Measurements from ENCODE around the gene PRKAR1B.
"Not testable (repeated sequence)": the region's sequence is repeated elsewhere in the genome, so short reads cannot be mapped to it uniquely, and the experiment has no call there.

The PRKAR1B gene

DNA sequence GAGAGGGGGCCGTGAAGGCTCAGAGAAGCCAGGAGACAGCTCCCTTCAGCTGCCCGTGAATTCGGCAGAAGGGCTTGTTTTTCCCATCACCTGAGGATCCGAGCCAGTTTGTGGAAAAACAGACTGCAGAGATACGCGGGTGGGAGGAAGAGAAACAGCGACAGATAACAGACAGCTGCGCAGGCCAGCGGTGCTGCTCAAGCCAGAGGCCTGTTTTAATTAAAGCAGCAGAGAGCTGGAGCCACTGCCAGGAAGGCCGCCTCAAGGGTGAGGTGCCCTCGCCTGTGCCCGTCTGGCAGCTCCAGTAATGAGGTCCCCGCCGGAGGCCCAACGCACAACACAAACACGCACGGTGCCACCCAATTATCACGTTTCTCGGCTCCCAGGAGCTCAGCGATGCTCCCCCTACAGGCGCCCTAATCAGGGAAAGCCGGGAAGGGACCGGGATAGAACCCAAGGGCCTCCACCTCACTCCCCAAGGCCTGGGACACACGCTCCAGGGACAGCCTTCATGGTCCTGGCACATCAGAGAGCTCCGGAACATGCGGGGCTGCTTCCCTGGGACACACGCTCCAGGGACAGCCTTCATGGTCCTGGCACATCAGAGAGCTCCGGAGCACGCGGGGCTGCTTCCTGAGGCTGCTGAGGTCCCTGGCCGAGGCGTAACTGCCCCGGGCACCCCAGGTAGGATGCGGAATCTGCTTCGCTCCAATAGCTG is 61.2 kb downstream of the PRKAR1B start:
- no peak for DNase-seq

DNA sequence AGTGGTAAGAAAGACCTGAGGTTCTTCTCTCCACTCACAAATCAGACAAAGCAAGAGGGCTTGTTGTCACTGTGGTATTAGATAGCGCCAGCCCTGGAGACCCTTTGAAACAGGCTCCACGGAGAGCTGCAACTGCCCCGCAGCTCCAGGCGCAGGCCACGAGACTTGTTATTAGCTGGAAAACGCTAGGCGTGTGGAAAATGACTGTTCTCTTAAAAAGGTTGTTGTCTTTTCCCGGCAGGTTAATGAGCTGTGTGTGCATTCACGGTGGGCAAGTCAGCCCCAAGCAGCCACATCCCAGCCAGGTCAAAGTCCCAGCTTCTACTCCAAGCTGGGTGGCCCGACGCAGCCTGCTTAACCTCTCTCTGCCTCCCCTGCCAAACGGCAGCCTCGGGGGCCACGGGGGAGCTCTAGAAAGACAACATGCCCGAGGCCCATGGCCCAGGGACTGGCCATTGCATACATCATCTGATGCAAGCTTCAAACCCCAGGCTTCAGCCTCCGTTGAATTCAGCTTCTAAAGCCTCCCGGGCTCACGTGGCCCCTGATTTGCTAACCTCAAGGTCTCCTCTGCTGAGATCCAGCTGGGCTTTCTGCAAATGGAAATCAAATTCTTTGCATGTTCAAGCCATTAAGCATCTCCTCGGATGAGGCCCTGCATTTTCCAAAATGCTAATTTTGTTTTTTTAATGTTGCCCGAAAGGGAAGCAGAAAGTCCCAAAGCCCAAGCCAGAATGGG is 61.9 kb downstream of the PRKAR1B start:
- no peak for DNase-seq

DNA sequence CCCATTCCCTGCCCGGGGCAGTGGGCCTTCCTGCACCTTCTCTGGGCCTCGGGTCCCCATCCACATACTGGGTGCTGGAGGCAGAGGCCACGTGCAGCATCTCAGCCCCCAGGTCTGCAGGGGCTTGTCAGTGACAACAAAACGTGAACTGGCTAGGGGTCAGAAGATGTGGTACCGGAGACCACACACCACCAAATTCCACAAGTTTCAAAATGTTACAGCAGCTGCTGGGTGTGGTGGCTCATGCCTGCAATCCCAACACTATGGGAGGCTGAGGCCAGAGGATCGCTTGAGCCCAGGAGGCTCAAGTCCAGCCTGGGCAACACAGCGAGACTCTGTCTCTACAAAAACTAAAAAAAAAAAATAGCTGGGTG is 62.7 kb downstream of the PRKAR1B start:
- no peak for DNase-seq

DNA sequence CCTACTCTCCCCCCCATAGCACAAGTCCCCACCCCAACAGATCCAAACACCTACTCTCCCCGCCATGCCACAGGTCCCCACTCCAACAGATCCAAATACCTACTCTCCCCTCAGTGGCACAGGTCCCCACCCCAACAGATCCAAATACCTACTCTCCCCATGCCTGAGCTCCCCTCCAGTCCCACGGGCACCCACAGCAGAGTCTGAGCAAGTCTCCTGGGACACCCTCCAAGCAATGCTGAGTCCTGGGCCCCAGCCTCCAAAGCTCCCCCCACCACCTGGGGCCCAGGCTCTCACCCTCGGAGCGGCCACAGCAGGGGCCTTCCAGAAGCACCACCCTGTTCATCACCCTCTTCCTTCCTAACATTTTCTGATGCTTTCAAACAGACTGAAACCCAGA is 64.5 kb downstream of the PRKAR1B start:
- DNase-seq: no peak

- DNase-seq: no peak
Measured at GRCh38 chr7:659996-660395, 67.1 kb downstream of the PRKAR1B start.

DNA sequence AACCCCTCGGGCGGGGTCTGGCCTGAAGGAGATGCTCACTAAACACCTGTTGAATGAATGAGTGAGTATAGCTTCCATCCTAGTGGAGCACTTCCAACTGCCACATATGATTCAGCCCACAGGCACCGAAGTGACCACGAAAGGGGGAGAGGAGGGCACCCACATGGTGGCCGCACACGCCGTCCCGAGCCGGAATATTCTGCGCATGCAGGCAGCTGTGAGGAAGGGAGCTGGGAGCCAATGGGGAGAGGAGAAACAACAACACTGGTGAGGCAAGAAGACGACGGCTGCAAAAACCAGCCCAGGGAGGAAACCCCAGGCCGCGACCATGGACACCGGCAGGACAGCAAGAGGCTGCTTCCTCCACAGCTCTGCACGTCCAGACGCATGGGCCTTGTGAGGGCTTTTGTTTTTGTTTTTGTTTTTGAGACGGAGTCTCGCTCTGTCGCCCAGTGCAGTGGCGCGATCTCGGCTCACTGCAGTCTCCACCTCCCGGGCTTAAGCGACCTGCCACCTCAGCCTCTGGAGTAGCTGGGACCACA is 67.7 kb downstream of the PRKAR1B start:
- no peak for DNase-seq

DNA sequence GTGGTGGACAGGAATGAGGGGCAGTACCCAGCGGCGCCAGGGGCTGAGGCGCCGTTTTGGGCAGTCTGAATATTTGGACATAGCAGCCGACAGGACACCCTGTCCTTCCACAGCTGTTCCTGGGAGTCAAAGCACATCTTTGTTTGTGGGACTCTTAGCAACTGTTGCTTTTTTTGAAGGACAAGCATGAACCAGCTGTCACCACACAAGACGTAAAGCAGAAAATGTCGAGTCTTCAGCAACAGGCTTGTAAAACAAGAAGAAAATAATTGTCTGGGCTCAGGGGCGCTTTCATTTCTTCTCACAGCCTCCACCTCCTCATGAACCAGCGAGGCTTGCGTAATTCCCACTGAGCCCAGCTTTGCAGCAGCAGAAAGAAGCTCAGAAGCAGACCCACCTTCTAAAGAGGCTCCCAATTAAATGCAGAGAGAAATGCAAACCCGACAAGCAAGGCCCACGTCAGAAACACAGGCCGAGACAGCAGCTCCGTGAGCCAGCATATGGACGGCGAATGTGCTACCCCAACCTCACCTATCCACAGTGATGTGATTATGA is 69.4 kb downstream of the PRKAR1B start:
- DNase-seq: no peak

- DNase-seq: not testable (repeated sequence)
Measured at GRCh38 chr7:657010-657409, 70.1 kb downstream of the PRKAR1B start.

DNA sequence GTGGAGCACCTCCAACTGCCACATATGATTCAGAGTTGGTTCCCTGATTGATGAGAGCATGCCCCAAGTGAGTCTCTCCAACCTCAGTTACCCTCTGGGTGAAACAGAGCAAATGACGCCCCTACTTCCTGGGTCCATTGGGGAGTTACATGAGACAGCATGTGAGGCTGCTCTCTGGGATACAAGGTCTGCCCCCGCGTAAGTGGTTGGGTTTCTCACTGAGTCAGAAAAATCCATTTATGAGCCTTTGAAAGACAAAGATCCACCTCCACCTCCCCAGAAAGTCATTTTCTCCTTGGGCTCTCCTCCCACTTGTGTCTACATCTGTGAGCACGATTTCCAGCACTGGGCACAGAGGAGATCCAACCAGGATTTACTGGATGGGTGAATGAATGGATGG is 71.3 kb downstream of the PRKAR1B start:
- DNase-seq: no peak

DNA sequence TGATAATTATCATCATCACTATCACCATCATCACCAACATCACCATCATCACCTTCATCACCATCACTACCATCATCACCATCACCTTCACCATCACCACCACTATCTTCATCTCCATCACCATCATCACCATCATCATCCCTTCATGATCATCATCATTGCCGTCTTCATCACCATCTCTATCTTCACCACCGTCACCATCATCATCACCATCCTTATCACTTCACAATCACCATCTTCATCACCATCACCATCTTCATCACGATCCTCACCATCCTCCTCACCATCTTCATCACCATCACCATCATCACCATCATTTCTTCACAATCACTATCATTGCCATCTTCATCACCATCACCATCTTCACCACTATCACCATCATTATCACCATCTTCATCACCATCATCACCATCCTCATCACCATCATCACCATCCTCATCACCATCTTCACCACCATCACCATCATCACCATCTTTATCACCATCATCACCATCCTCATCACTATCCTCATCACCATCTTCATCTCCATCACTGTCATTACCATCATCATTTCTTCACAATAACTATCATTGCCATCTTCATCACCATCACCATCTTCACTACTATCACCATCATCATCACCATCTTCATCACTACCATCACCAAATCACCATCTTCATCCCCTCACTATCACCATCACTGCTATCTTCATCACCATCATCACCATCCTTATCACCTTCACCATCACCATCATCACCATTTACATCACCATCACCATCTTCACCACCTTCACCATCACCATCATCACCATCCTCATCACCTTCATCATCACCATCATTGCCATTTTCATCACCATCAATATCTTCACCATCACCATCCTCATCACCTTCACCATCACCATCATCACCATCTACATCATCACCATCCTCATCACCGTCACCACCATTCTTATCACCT is 73.0 kb downstream of the PRKAR1B start:
- DNase-seq: no peak

DNA sequence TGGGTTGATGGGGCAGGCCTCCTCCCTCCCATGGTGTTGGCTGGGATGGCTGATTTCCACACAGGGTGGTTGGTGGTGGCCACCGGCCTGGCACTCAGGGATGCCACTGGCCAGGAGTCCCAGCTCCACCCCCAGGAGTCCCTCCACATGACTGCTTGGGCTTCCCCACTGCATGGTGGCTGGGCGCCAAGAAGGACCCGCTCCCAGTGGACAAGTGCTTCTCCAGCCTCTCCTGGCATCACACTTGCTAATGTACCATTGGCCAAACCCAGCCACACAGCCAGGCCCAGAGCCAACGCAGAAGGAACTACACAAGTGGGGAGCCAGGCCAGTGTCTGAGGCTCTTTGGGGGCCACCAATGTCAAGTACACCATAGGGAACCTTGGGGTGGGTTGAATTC is 74.2 kb downstream of the PRKAR1B start:
- DNase-seq: no peak

DNA sequence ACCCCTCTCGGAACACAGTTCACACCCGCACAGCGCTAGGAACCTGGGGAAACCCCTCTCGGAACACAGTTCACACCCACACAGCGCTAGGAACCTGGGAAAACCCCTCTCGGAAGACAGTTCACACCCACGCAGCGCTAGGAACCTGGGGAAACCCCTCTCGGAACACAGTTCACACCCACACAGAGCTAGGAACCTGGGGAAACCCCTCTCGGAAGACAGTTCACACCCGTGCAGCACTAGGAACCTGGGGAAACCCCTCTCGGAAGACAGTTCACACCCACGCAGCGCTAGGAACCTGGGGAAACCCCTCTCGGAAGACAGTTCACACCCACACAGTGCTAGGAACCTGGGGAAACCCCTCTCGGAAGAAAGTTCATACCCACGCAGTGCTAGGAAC is 74.9 kb downstream of the PRKAR1B start:
- peak; percentile 39 for DNase-seq

DNA sequence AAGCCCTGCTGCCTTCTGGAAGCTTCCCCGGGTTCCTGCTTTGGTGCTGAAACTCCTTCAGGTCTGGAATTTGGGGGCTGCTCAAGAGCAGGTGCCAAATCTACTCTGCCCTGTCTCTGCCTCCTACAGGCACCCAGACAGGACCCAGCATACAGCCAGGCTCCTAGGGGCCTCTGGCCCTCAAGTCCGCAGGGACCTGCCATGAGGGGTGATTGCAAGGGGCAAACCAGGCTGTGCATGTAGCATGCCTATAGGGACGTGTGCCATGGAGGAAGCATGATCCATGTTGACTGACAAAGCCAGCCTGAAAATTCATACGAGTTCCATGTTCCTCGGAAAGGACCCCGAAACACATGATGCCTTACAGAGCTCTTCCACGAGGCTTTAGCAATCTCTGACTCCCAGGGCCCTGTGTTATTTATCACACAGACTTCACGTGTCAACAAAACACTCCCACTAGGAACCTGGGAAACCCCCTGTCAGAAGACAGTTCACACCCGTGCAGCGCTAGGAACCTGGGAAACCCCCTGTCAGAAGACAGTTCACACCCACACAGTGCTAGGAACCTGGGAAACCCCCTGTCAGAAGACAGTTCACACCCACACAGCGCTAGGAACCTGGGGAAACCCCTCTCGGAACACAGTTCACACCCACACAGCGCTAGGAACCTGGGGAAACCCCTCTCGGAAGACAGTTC is 75.9 kb downstream of the PRKAR1B start:
- DNase-seq: peak; percentile 56

DNA sequence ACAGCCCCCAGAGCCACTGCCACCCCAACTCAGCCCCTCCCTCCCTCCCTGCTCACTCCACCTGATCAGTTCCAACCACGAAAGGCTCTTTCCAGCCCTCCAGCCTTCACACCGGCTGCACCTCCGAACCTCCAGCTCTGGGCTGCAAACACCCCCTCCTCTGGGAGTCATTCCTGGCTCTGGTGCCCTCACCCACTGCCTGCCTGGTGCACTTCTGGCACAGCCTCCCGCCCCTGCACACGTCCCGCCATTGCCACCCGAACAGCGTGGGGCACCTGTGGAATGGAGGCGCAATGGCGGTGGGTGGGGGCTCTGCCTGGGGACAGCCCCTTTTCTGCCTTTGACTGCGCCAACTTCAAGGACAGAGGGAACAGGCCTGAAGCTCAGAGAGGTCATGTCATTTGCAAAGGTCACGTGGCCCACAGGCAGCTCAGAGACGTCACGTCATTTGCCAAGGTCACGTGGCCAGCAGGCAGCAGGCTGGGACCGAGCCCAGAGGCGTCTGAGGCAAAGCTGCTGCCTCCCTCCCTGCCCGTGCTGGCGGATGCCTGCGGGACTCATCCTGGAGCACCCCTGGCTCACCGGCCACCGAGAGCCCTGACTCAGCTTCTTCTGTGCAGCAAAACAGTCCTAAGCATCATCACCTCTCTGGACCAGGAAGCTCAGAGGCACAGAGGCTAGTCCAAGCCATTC is 76.6 kb downstream of the PRKAR1B start:
- DNase-seq: no peak

GRCh38 chr7:646951-647350 is 80.1 kb downstream of the PRKAR1B start:
- DNase-seq: no peak

DNA sequence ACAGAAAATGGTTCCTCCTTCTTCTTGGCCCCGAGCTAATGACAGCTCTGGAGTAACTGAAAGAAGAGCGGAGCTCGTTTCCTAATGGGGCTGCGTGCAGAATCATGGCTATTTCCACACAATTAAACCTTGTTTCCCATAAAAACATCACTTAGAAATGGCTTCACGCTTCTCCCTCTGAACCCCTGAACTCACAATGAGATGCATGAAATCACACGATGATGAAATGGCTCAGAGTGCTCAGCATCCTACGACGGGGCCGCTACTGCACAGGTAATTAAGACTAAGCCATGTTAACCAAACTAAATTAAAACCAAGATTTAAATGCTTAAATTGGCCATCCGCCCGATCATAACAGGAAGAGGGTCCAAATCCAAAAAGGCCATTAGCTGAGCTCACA is 80.6 kb downstream of the PRKAR1B start:
- DNase-seq: no peak

DNA sequence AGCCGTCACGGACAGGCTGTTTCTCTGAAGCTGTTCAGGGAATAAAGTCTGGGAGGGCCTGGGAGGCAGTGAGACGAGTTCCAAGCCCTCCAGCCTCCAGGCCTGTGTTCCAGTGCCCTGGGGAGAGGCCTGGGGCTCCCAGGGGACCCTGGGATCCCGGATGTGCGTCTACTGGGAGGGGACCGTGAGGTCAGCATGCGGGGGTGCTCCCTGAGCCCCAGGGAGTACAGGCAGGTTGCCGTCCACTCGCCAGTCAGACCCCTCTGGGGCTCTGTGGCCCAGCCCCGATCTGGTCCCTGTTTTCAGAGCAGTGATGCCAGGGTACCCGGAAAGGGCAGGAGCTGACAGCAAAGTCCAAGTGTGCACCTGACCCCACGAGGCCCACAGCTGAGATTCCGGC is 81.5 kb downstream of the PRKAR1B start:
- no peak for DNase-seq

DNA sequence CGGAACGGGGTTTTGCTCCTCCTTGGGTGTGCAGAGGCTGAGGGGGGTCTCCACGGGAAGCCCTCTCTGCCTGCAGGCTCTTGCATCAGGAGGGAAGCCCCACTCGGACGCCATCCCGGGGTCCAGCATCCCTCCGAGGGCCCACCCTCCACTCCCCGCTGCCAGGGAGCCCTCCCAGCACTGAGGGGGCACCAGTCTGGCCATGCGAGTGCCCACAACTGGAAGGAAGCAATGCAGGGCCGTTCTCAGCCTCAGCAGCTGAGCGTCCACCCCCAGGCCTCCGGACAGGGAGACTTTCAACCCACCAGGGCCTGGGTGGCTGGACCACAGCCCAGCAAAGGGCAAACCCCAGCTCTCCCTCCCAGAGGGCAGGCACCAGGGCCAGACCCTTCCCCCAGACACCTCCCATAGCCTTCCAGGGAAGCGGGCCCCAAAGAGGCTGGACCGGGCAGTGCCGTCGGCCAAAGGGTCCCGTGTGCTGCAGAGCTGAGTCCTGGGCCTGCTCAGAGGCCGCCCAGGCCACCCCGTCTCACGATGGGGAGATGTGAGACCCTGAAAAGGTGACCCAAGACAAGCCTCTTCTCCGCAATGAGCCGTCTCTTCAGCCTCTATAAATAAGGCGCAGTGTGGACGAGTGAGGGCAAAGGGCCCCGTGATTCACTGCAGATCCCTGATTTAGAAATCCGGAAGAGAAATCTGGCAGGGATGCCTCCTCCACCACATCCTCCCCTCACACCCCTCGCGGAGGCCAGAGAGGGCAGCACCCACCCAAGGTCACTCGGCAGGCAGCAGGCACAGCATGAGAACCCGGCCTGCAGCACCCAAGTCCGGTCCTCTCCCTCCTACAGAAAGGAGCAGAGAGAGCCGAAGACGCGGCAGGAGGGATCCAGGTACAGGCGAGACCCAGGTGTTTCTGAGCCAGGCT is 82.4 kb downstream of the PRKAR1B start:
- no peak for DNase-seq

DNA sequence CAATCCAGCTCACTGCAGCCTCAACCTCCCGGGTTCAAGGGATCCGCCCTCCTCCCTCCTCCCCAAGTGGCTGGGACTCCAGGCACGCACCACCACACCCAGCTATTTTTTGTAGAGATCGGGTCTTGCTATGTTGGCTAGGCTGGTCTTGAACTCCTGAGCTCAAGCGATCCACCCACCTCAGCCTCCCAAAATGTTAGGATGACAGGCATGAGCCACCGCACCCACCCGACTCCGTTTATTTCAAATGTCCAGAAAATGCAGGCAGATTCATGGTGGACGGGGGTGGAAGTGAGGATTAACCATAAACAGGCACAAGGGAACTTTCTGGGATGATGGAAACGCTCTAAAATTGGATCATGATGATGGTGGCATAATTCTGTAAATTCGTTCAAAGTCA is 85.1 kb downstream of the PRKAR1B start:
- DNase-seq: no peak

DNA sequence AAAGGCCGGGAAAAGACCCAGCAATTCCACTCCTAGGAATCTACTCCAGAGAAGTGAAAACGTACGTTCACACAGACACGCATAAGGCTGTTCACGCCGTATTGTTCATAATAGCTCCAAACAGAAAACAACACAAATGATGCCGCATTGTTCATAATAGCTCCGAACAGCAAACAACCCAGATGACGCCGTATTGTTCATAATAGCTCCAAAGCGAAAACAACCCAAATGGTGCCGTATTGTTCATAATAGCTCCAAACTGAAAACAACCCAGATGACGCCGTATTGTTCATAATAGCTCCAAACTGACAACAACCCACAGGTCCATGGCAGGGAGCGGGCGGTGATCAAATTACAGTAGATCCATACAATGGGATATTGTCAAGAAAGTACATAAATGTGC is 85.8 kb downstream of the PRKAR1B start:
- DNase-seq: no peak

Data from CD4-positive, alpha-beta T cell treated with Interleukin-12 subunit alpha and Interleukin-12 subunit beta, for 1 hour (primary cell).